ENCODE results near the gene STK11. TPM values are rescaled to one million over a fixed set of nuclear protein-coding genes. Genes with fewer than 3 reads are reported as not detected.
"Not testable (repeated sequence)": the region's sequence is repeated elsewhere in the genome, so short reads cannot be mapped to it uniquely, and the experiment has no call there.

Gene STK11
- total and polyA plus RNA-seq, 10 donors, result 44.0 to 107 (median 74.5) TPM

DNA sequence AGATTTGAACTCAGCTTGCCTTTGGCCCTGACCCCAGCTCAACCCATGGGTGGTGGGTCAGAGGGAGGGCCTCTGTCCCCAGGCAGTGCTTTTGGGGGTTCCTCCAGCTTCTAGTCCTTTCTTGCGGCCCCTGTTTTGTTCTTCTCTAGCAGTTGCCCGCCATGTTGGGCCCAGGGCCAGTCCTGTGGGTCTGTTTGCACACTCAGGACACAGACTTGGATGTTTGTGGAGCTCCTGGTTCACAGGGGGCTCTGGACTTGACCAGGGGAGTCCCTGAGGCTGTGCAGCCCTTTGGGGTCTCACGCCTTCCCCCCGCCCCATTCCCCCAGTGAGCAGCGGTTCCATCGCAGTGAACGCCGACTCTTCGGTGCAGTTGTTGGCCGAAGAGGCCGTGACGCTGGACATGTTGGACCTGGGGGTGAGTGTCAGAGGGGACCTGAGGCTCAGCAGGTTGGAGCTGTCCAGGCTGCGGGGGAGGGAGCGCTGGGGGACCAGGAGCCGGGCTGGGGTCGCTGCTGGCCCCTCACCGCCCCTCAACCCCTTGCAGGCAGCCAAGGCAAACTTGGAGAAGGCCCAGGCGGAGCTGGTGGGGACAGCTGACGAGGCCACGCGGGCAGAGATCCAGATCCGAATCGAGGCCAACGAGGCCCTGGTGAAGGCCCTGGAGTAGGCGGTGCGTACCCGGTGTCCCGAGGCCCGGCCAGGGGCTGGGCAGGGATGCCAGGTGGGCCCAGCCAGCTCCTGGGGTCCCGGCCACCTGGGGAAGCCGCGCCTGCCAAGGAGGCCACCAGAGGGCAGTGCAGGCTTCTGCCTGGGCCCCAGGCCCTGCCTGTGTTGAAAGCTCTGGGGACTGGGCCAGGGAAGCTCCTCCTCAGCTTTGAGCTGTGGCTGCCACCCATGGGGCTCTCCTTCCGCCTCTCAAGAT is 38.5 kb downstream of the STK11 start:
- Histone ChIP-seq H3K36me3 (peaks cover 0 to 15% (median 0%) of the 10 kb centered on the region in 6 donors), H3K4me1 (peaks cover 52 to 94% (median 83%) of the 10 kb centered on the region in 6 donors), H3K27me3 (replicated peaks in 1 of 7) (peaks cover 0 to 14% (median 0%) of the 10 kb centered on the region in 7 donors), H3K27ac (peak overlapping the region; percentile 45 to 100 (median 94)), H3K9me3 (no peaks in the 10 kb centered on the region), H3K4me3 (peak overlapping the region in 5 of 8 donors; percentile 9 to 61 (median 21))
- peak; percentile 97 for DNase-seq
- intact Hi-C loops (cut with DNase I; ENCODE audit: low total_unique reads), result loop anchor here (2.0 kb wide), 1 partner anchor 23 kb away; no protein-coding TSS in a partner anchor
- 54 to 78% (median 57%) methylated on average over 15 to 33 of the region's 33 CpGs for WGBS, 5 donors
- TF ChIP-seq POLR2AphosphoS5 (IDR thresholded peaks at IDR 0.05) (peak; percentile 59 to 80 (median 68)), POLR2A (IDR thresholded peaks at IDR 0.05) (no peak), CTCF (IDR thresholded peaks at IDR 0.05 in 8 of 11, conservative IDR thresholded peaks at IDR 0.05 in 3 of 11) (peak; percentile 87 to 99 (median 97))

DNA sequence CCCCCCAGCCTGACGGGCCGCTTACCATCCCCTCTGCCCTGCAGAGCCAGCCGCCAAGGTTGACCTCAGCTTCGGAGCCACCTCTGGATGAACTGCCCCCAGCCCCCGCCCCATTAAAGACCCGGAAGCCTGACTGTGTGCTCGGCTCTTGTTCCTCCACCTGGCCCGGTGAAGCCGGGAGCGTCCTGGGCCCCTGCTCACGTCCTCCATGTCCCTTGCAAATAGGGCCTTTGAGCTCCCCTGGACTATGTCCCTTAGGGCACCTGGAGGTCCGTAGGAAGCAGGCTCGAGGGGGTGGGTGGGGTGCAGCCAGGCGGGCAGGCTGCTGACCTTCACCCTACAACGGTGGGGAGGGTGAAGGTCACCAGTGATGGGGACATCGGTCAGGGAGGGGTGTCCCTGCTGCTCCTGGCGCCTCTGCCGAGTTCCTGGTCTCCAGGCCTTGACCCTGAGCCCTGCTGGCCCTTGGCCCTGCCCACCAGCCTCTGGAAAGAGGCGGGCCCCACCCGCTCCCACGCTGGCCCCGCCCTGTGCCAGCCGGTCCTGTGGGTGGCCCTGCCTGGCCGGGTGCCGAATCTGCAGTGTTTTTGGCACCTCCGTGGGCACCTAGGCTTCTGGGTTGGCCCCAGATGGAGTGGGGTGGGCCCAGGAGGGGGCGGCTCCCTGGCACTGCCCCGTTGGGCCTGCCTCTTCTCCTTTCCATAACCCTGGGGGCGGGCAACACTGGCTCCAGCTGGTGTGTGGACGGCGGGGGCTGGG is 39.3 kb downstream of the STK11 start:
- peak overlapping the region in 5 of 8 donors; percentile 9 to 61 (median 21) for H3K4me3 ChIP-seq
- 28 to 47% (median 36%) methylated on average over 12 to 31 of the region's 31 CpGs for WGBS, 5 donors
- H3K27ac ChIP-seq, result peak overlapping the region; percentile 45 to 100 (median 94)
- TF ChIP-seq CTCF (IDR thresholded peaks at IDR 0.05 in 8 of 11, conservative IDR thresholded peaks at IDR 0.05 in 3 of 11) (peak in 2 of 11 experiments; percentile 3 to 11), POLR2A (IDR thresholded peaks at IDR 0.05) (no peak), POLR2AphosphoS5 (IDR thresholded peaks at IDR 0.05) (peak; percentile 44 to 82 (median 63))
- intact Hi-C loops (cut with DNase I; ENCODE audit: low total_unique reads), result loop anchor here (2.0 kb wide), 1 partner anchor 22 kb away; no protein-coding TSS in a partner anchor
- peaks cover 0 to 16% (median 0%) of the 10 kb centered on the region in 6 donors for H3K36me3 ChIP-seq
- DNase-seq, result peak; percentile 92
- no peaks in the 10 kb centered on the region for H3K9me3 ChIP-seq
- peaks cover 52 to 86% (median 77%) of the 10 kb centered on the region in 6 donors for H3K4me1 ChIP-seq
- H3K27me3 ChIP-seq (replicated peaks in 1 of 7), result peaks cover 0 to 8% (median 0%) of the 10 kb centered on the region in 7 donors

GRCh38 chr19:1245494-1246264 is 40.1 kb downstream of the STK11 start:
- TF ChIP-seq POLR2A (IDR thresholded peaks at IDR 0.05) (no peak), POLR2AphosphoS5 (IDR thresholded peaks at IDR 0.05) (peak; percentile 71 to 84 (median 75)), CTCF (IDR thresholded peaks at IDR 0.05 in 8 of 11, conservative IDR thresholded peaks at IDR 0.05 in 3 of 11) (no peak)
- DNase-seq, result peak; percentile 88
- intact Hi-C loops (cut with DNase I; ENCODE audit: low total_unique reads), result loop anchor here (2.0 kb wide), 1 partner anchor 21 kb away; no protein-coding TSS in a partner anchor
- Histone ChIP-seq H3K27ac (peak overlapping the region; percentile 45 to 100 (median 94)), H3K9me3 (no peaks in the 10 kb centered on the region), H3K36me3 (peaks cover 0 to 23% (median 2%) of the 10 kb centered on the region in 6 donors), H3K4me1 (peaks cover 48 to 78% (median 70%) of the 10 kb centered on the region in 6 donors), H3K4me3 (peak overlapping the region in 1 of 8 donors; percentile 61), H3K27me3 (replicated peaks in 1 of 7) (peaks cover 0 to under 1% (median 0%) of the 10 kb centered on the region in 7 donors)
- WGBS, 5 donors, result 63 to 85% (median 77%) methylated on average over 10 to 26 of the region's 26 CpGs

DNA sequence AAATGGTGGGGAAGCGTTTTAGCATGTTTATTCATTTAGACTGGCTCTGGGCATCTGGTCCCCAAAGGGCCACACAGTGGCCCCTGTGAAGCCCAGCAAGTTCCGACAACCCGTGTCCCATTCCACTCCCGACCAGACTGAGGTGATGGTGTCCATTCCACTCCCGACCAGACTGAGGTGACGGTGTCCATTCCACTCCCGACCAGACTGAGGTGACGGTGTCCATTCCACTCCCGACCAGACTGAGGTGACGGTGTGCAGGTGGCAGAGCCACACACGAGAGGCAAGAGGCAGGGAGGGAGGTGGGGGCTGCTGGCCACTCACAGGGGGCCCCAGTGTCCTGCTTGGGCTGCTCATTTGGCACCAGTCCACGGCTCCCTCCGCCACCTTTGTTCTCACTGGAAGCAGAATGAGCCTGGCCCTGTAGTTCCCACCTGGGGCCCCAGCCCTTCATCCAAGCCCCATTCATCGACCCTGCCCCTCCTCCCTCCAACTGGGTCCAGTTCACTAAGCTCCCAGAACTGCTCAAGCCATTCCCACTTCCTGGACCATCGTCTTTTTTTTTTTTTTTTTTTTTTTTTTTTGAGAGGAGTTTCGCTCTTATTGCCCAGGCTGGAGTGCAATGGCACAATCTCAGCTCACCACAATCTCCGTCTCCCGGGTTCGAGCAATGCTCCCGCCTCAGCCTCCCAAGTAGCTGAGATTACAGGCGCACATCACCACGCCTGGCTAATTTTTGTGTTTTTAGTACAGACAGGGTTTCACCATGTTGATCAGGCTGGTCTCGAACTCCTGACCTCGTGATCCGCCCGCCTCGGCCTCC is 40.9 kb downstream of the STK11 start:
- H3K27me3 ChIP-seq (replicated peaks in 1 of 7); intact Hi-C loops (cut with DNase I; ENCODE audit: low total_unique reads); H3K9me3 ChIP-seq; DNase-seq: not testable (repeated sequence)
- Histone ChIP-seq H3K4me3 (peak overlapping the region in 1 of 8 donors; percentile 61), H3K27ac (peak overlapping the region; percentile 42 to 100 (median 94)), H3K36me3 (peaks cover 0 to 31% (median 7%) of the 10 kb centered on the region in 6 donors), H3K4me1 (peaks cover 40 to 74% (median 65%) of the 10 kb centered on the region in 6 donors)
- WGBS, 5 donors, result 76 to 83% (median 80%) methylated on average over 20 to 27 of the region's 27 CpGs
